ENCODE results near the gene DHRS12. TPM values are rescaled to one million over a fixed set of nuclear protein-coding genes. Genes with fewer than 3 reads are reported as not detected.

The DHRS12 gene
- total RNA-seq, 4 donors from 2014 or later = 7.6 to 11.8 (median 10.3) TPM

DNA sequence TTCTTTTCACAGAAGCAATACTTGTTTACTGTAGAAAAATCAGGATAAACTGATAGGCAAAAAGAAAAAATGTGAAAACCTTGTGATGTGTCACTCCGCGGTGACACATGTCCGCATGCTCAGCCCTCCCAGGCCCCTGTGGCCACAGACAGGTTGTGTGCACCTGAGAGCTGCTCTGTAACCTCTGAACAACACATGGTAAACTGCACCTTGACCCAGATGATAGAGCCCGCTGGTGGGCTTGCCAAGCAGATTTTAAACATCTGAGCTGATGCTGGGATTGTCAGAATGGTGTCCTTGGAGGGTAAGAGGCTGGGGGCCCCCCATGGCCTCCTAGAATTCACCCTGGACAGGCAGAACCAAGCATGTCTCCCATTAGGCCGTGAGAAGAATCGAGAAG is 33.8 kb downstream of the DHRS12 start:
- intact Hi-C loops (cut with DNase I; ENCODE audit: low total_unique reads) = no loop called here
- TF ChIP-seq POLR2A (IDR thresholded peaks at IDR 0.05) = no peak
- TF ChIP-seq, protein P1, sequence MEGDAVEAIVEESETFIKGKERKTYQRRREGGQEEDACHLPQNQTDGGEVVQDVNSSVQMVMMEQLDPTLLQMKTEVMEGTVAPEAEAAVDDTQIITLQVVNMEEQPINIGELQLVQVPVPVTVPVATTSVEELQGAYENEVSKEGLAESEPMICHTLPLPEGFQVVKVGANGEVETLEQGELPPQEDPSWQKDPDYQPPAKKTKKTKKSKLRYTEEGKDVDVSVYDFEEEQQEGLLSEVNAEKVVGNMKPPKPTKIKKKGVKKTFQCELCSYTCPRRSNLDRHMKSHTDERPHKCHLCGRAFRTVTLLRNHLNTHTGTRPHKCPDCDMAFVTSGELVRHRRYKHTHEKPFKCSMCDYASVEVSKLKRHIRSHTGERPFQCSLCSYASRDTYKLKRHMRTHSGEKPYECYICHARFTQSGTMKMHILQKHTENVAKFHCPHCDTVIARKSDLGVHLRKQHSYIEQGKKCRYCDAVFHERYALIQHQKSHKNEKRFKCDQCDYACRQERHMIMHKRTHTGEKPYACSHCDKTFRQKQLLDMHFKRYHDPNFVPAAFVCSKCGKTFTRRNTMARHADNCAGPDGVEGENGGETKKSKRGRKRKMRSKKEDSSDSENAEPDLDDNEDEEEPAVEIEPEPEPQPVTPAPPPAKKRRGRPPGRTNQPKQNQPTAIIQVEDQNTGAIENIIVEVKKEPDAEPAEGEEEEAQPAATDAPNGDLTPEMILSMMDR (IDR thresholded peaks at IDR 0.05) = no peak
- 82 to 96% methylated on average over 6 of the region's 6 CpGs for WGBS, 2 donors
- DNase-seq (ENCODE audit: low spot score in 2 of 2) = no peak
- no peak overlapping the region for H3K4me3 ChIP-seq (ENCODE audit: low read depth, poor library complexity, severe bottlenecking)

DNA sequence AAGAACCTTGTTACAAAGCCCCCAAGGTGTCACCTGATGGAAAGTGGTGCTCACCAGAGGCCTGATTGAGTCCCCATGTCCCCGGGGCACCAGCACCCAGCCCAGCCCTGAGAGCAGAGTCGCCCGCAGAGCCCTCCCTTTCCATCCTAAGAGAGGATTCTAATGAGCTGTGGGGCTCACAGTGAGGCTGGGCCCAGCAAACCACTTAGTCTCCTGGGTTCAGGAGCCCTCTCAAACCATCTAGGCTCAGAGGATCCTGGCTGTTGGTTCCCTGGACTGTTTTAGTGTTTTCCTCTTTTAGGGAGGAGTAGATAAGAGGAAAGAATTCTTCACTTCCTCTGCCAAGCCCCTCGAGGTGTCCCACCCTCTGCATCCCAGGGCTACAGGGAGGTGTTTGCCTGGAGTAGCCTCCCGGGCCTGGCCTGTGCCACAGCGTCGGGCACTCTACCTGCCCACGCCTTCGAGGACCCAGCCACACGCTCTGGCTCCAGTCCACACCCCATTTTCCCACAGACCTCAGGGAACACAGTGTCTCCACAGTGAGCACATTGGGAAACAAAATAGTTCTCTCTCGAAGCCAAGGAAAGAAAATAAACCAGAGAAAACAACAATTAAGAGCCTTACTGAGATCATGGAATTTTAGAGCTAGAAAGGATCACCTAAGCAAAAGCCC is 34.4 kb downstream of the DHRS12 start:
- 24 to 36% methylated on average over 11 of the region's 11 CpGs for WGBS, 2 donors
- intact Hi-C loops (cut with DNase I; ENCODE audit: low total_unique reads) = no loop called here
- TF ChIP-seq, protein P1 (IDR thresholded peaks at IDR 0.05) = no peak
- no peak for TF ChIP-seq POLR2A (IDR thresholded peaks at IDR 0.05)
- DNase-seq (ENCODE audit: low spot score in 2 of 2) = peak; percentile 83 to 95
- no peak overlapping the region for H3K4me3 ChIP-seq (ENCODE audit: low read depth, poor library complexity, severe bottlenecking)

DNA sequence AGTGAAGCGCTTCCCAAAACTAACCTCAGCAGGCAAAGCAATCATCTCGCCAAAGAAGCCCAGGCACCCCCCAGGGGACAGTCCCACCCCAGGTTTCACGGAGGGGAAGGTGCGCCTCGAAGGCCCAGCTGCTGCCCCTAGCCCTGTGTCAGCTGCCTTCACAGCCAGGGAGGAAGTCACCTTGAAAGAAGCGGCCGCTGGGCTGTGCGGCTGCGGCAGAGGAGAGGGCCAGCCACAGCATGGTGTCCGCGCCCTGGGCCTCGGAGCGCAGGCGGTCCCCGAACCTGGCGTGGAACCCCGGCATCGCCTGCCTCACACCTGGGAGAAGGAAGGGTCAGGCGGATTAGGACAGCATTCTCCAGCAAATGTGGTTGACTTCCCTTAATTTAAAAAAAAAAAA is 35.0 kb downstream of the DHRS12 start:
- no peak overlapping the region for H3K4me3 ChIP-seq (ENCODE audit: low read depth, poor library complexity, severe bottlenecking)
- no peak for DNase-seq (ENCODE audit: low spot score in 2 of 2)
- WGBS, 2 donors = 91 to 98% methylated on average over 19 of the region's 19 CpGs
- intact Hi-C loops (cut with DNase I; ENCODE audit: low total_unique reads) = no loop called here
- TF ChIP-seq, protein P1 (IDR thresholded peaks at IDR 0.05) = no peak
- TF ChIP-seq POLR2A (IDR thresholded peaks at IDR 0.05) = no peak

DNA sequence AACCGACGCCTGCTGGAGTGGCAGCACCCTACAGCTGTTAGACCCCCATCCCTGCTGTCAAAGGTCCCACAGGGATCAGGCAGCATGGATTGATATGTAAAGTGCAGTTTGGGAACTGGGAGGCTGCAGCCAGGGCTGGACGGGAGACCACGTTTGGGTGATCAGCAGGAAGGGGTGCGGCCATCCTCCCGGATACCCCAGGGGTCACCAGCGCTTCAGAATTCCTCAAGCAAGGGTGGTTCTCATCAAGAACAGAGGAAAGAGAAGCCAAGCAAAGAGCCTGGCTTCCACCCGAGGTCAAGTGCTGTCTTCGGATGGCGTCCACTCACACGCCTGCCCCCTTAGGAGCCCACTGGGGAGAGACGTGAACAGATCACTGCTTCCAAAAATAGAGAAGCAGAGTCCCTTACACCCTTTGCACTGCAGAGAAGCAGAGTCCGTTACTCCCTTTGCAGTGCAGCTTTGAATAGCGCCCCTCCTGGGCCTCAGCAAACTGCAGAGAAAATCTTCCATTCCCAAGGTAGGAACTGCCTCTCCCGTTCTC is 35.5 kb downstream of the DHRS12 start:
- H3K4me3 ChIP-seq (ENCODE audit: low read depth, poor library complexity, severe bottlenecking) = no peak overlapping the region
- TF ChIP-seq, protein P1 (IDR thresholded peaks at IDR 0.05) = no peak
- TF ChIP-seq POLR2A (IDR thresholded peaks at IDR 0.05) = no peak
- intact Hi-C loops (cut with DNase I; ENCODE audit: low total_unique reads) = no loop called here

DNA sequence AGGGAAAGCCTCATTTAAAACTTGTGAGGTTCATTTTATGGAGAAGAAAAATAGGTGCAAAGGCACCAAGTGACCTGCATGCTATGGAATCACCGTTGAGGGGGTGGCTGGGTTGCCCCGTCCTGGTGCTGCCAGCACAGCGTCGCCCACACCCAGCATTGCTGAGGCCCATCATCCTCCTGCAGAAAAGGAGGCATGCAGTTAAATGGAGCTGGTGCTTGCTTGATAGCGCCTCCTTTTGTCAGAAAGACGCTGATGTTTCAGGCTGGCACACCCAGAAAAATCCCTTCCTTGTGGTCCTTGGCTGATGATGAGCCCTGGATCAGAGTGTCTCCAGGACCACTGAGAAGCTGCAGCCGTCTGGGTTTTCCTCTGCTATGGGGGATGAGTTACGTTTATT is 36.9 kb downstream of the DHRS12 start:
- intact Hi-C loops (cut with DNase I; ENCODE audit: low total_unique reads) = no loop called here
- DNase-seq (ENCODE audit: low spot score in 2 of 2) = no peak
- TF ChIP-seq POLR2A (IDR thresholded peaks at IDR 0.05) = no peak
- TF ChIP-seq, protein P1 (IDR thresholded peaks at IDR 0.05) = no peak
- H3K4me3 ChIP-seq (ENCODE audit: low read depth, poor library complexity, severe bottlenecking) = no peak overlapping the region
- 83 to 90% methylated on average over 8 of the region's 8 CpGs for WGBS, 2 donors

More for the DNA sequence above, 35.5 kb downstream of the DHRS12 start:
- DNase-seq (ENCODE audit: low spot score in 2 of 2) = no peak
- WGBS, 2 donors = 87 to 88% methylated on average over 15 of the region's 15 CpGs

DNA sequence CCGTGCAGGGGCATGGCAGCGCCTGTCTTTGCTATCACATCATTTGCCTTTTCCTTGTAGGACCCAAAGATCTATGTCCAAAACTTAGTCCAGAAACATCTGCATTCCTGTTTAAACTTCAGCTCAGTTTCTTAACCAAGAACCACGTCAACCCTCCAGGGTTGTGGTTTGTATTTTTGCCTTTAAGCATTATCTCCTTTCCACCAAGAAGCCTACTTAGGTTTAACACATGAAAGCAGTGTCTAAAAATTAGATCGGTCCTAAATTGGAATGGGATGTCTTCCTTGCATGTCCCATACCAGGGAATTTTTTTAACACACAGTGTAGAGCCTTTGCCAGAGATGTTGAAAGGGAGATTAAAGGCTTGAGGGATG is 38.8 kb downstream of the DHRS12 start:
- DNase-seq (ENCODE audit: low spot score in 2 of 2) = no peak
- no peak overlapping the region for H3K4me3 ChIP-seq (ENCODE audit: low read depth, poor library complexity, severe bottlenecking)
- TF ChIP-seq POLR2A (IDR thresholded peaks at IDR 0.05) = no peak
- TF ChIP-seq, protein P1 (IDR thresholded peaks at IDR 0.05) = no peak
- WGBS, 2 donors = 87 to 88% methylated on average over 4 of the region's 4 CpGs
- intact Hi-C loops (cut with DNase I; ENCODE audit: low total_unique reads) = no loop called here

Measured in lower leg skin (tissue), 4 donors.